ENCODE measurements around the gene WDR46.

GRCh38 chr6:33336495-33336894, 47.5 kb upstream of the WDR46 start:
- TF ChIP-seq CTCF (IDR thresholded peaks at IDR 0.05), result no peak
- TF ChIP-seq ZFX (IDR thresholded peaks at IDR 0.05; ENCODE audit: borderline replicate concordance), result no peak
